ENCODE results near the gene LEFTY2.

LEFTY2 gene

GRCh38 chr1:225928186-225929175 lies 12.5 kb downstream of the LEFTY2 start:
- no peak for DNase-seq

GRCh38 chr1:225926551-225927113 lies 14.4 kb downstream of the LEFTY2 start:
- no peak for DNase-seq

DNA sequence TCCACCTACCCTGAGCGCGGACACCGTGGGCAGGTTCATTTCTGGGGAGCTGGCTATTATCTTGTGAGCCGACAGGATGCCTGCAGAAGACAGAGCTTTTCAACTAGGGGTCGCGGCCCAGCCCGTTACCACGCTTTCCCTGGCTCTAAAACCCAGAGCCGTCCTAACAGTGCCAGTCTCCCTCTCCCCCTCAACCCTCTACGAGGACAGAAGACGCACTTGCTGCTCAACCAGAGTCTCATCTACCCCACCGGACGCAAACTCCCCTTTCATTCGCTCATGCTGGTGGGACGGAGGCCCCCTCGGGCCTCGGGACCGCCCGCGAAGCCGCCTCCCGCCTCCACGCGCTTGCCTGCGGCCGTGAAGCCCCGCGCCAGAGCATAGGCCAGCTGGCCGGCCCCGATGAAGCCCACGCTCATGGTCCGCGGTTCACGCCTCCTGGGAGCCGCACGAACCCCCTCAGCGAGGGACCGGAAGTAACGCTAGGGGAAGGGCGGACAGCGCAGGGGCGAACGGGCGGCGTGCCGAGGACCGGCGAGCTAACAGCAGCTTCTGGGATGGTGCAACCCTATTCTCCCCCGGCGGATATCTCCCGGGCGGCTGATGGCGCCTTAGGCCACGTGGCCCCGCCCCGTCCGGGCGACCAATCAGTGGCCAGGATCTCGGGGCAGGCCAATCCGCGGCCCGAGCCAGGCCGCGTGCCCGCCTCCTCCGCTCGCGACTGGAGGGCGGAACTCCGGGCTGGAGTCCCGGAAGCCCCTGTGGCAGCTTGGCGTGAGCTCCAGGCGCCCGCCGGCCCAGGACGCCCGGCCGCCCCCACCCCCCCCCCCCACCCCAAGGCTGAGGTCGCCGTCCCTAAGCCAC lies 17.1 kb downstream of the LEFTY2 start, which contains the start of gene PYCR2:
PYCR2 (minus strand) TSS at position 559 of the 864 bp plus-strand sequence; CDS start at position 419, 140 bp downstream.
- peak; percentile 91 for DNase-seq

DNA sequence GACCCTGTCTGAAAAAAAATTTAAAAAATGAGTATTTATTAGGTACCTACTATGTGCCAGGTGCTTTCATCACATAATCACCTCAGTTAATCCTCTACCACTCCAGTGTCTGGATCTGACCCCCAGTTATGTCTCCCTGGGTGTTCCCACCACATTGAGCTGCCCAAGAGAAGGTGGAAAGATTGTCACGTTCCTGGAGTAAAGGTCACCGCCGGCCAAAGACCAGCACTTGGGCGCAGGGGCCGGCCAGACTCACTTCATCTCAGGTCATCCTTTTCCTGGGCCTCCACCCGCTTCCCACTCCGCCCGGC lies 17.7 kb downstream of the LEFTY2 start:
- DNase-seq, result no peak

DNA sequence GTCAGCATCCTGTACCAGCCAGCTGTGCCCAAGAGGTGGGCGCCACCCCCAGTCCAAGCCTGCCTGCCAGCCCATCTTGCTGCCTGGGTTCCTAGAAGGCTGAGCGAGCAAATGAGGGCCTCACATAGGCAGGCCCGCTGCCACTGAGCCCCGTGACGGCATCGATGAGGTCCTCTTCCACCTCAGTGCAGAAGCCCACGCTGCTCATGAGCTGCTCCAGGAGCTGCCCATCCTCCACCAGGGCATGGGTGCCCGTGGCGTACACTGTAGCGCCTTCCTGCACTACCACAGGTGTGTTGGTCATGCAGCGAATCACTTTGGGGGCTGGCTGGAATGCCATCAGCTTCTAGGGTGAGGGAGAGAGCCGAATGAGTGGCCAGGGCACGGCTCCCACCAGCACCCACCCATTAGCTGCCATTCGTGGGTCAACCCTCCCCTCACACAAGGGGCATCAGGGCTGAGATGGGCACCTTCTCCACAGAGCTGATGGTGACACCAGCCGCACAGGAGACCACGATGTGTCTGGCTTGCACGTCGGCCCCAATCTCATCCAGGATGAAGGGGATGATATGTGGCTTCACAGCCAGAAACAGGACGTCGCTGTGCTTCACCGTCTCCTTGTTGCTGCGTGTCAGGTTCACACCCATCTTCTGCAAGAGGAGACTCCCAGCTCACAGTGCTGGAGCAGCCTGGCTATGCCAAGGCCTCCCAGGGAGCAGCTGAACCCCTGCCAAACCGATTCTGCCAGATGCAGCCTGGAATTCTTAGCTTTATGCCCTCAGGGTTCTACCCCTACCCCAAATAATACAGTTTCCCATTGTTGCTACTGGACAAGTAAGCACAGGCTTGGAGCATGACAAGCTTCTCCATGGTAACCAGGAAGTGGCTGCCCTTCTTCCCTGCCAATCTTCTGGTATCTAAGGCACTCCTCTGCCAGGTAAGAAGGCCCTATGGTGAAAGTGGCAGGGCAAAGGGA lies 19.0 kb downstream of the LEFTY2 start:
- no peak for DNase-seq

- no peak for DNase-seq
Observed at GRCh38 chr1:225919906-225920305, 21.1 kb downstream of the LEFTY2 start.

DNA sequence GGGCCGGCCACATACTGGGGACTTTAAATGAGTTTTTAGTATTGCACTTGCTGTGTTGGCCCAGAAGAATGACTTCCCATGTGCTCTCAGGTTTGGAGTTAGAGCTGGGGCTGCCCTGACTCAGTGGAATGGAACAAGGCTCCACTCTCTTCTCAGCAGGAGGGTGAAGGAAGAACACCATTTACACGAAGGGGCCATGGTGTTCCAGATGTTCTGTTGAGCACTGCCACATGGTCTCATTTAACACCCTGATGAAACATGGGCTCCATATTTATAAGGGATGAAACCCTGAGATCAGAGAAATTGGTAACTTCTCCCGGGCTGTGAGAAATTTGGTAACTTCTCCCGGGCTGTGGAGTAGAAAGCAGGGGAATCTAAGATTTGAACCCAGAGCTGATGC lies 22.7 kb downstream of the LEFTY2 start:
- DNase-seq, result no peak

DNA sequence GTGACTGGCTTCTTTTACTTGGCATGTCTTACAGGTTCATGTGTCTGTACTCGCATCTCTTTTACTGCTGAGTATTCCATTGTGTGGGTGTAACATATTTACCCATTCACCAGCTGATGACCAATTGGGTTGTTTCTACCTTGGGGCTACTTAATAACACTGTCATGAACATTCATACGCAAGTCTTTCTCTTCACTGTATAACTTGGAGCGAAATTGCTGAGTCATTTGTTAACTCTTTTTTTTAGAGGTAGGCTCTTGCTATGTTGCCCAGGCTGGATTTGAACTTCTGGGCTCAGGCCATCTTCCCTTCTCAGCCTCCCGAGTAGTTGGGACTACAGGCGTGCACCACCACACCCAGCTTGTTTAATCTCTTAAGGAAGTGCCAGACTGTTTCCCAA lies 23.5 kb downstream of the LEFTY2 start:
- no peak for DNase-seq

DNA sequence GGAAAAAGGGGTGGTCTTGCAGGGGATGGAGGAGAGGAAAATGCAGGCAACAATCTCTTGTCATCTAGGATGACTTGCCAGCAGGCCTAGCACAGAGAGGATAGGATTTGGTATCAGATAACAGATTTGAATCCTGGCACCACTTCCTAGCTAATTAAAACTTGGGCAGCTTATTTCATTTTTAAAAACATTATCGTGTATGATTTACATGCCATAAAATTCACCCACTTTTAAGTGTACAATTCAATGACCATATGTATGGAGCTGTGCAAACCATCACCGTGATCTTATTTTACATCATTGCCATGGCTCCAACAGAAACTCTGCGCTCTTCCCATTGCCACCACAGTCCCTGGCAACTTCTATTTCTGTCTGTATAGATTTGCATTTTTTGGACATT lies 23.9 kb downstream of the LEFTY2 start:
- no peak for DNase-seq

- DNase-seq, result no peak
Observed at GRCh38 chr1:225915538-225915991, 25.5 kb downstream of the LEFTY2 start.

GRCh38 chr1:225914947-225915346 lies 26.1 kb downstream of the LEFTY2 start:
- no peak for DNase-seq

DNA sequence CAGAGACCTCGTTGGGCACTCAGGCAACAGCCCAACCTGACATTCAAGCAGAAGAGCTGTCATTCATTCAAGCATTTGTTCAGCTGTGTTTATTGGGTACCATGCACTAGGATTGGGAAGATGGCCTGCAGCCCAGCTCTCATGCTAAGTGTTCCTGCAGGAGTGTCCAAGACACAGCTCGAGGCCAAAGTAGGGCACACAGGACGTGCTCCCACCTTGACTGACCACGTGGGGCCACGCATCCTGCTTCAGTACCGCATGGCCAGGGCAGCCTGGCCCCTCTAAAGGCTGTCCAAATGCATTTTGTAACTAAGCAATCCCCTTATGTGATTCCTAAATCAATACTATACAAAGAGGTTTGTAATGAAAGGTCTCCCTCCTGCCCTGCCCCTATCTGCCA lies 26.6 kb downstream of the LEFTY2 start:
- DNase-seq, result no peak

- peak; percentile 72 for DNase-seq
Observed at GRCh38 chr1:225911191-225912130, 29.6 kb downstream of the LEFTY2 start.

DNA sequence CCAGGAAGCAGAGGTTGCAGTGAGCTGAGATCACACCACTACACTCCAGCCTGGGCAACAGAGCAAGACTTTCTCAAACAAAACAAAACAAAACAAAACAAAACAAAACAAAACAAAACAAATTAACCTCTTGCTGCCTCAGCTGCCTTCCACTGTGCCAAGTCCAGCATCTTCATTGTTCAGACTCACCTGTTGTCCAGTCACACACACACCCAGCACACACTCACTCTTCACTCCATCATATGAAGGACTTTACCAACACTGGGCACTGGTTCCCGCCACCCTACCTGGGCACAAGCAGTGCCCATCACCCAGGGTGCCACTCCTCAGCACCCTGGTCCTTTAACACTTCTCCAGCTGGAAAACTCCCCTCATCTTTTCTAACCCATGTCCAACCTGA lies 31.5 kb downstream of the LEFTY2 start:
- no peak for DNase-seq

GRCh38 chr1:225908773-225909172 lies 32.2 kb downstream of the LEFTY2 start:
- no peak for DNase-seq

GRCh38 chr1:225908013-225908640 lies 32.9 kb downstream of the LEFTY2 start:
- DNase-seq, result no peak

GRCh38 chr1:225907341-225907740 lies 33.7 kb downstream of the LEFTY2 start:
- no peak for DNase-seq

- no peak for DNase-seq
Observed at GRCh38 chr1:225906467-225906866, 34.6 kb downstream of the LEFTY2 start.

- DNase-seq, result no peak
Observed at GRCh38 chr1:225903623-225904022, 37.4 kb downstream of the LEFTY2 start.
